OCI-LY1 (cell line): ENCODE results near the gene ARHGEF37.

Experiments
- EZH2 ChIP-seq: fragments of 200-600 bp; sonication (generic), shearing (Covaris generic); IDR thresholded peaks from 2 replicates; pipeline ENCODE4 v1.8.0; 2017; ENCODE audit warnings: borderline replicate concordance, mixed run types, mild to moderate bottlenecking, antibody characterized with exemption, low read length, moderate library complexity, mixed read lengths
- TF ChIP-seq, protein P1 (sequence below): fragments of 200-600 bp; sonication (generic), shearing (Covaris generic); IDR thresholded peaks from 2 replicates; pipeline ENCODE4 v1.5.1; 2017; ENCODE audit warnings: mild to moderate bottlenecking, antibody characterized with exemption, low read length, moderate library complexity, mixed read lengths

DNA sequence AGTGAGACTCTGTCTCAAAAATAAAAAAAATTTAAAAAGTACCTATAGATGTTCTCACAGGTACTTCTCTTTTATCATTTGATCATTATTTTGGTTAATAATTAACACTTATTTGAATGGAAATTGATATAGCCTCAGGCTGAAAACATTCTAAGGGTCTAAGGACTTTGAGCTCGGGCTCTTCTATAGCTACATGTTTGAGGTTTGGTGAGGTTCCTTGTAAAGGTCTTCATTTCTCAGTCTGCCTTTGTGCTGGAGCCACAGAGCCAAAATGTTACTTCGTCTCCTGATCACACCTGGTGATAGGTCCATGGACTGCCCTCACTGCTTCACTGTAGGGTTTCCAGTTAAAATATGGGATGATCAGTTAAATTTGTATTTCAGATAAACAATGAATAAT lies 22.6 kb downstream of the ARHGEF37 start:
- TF ChIP-seq, protein P1, sequence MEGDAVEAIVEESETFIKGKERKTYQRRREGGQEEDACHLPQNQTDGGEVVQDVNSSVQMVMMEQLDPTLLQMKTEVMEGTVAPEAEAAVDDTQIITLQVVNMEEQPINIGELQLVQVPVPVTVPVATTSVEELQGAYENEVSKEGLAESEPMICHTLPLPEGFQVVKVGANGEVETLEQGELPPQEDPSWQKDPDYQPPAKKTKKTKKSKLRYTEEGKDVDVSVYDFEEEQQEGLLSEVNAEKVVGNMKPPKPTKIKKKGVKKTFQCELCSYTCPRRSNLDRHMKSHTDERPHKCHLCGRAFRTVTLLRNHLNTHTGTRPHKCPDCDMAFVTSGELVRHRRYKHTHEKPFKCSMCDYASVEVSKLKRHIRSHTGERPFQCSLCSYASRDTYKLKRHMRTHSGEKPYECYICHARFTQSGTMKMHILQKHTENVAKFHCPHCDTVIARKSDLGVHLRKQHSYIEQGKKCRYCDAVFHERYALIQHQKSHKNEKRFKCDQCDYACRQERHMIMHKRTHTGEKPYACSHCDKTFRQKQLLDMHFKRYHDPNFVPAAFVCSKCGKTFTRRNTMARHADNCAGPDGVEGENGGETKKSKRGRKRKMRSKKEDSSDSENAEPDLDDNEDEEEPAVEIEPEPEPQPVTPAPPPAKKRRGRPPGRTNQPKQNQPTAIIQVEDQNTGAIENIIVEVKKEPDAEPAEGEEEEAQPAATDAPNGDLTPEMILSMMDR, result no peak
- no peak for TF ChIP-seq EZH2
